ENCODE data around the gene MYO1A.
A peak's percentile ranks its signal among the peaks of the same experiment; 100 is the strongest.
"Not testable (repeated sequence)": the region's sequence is repeated elsewhere in the genome, so short reads cannot be mapped to it uniquely, and the experiment has no call there.

Gene MYO1A

DNA sequence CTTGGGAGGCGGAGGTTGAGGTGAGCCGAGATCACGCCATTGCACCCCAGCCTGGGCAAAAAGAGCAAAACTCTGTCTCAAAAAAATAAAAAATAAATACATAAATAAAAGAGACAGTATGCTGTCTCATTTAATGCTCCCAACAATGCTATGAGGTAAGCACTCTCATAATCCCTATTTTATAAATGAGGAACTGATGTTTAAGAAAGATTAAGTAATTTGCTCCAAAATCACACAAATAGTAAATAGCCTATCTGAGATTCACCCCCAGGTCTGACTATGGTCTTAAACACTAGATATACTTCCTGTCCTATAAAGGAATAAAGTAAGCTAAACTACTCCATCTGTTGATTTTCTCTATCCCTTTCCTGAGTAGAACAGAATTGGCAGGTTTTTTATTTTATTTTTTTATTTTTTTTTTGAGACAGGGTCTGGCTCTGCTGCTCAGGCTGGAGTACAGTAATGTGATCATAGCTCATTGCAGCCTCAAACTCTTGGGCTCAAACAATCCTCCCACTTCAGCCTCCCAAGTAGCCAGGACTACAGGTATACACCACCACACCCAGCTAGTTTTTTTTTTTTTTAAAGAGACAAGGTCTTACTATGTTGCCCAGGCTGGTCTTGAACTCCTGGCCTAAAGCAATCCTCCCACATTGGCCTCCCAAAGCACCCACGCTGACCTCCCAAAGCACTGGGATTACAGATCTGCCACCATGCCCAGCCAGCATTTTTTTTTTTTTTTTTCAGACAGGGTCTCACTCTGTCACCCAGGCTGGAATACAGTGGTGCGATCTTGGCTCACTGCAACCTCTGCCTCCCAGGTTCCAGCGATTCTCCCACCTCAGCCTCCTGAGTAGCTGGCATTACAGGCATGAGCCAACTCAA, 23.9 kb upstream of the MYO1A start:
- peaks cover 74% of the 10 kb centered on the region for H3K36me3 Mint-ChIP-seq (ENCODE audit: low read depth)
- H3K9me3 Mint-ChIP-seq; intact Hi-C loops (cut with micrococcal nuclease); H3K27me3 Mint-ChIP-seq; H3K4me3 Mint-ChIP-seq; H3K27ac Mint-ChIP-seq: not testable (repeated sequence)
- H3K4me1 Mint-ChIP-seq (ENCODE audit: low read depth), result peaks cover 42% of the 10 kb centered on the region

- intact Hi-C loops (cut with micrococcal nuclease), result no loop called here
- Mint-ChIP-seq H3K4me1 (ENCODE audit: low read depth) (peaks cover 48% of the 10 kb centered on the region), H3K4me3 (no peak overlapping the region), H3K27ac (no peak overlapping the region), H3K27me3 (no peaks in the 10 kb centered on the region), H3K36me3 (ENCODE audit: low read depth) (peaks cover 78% of the 10 kb centered on the region), H3K9me3 (no peaks in the 10 kb centered on the region)
Observed at GRCh38 chr12:57072661-57073060, 22.7 kb upstream of the MYO1A start.

GRCh38 chr12:57069523-57069922, 19.6 kb upstream of the MYO1A start:
- H3K27me3 Mint-ChIP-seq, result no peaks in the 10 kb centered on the region
- H3K4me3 Mint-ChIP-seq, result no peak overlapping the region
- H3K27ac Mint-ChIP-seq, result peak overlapping the region; percentile 85
- intact Hi-C loops (cut with micrococcal nuclease), result loop anchor here (1.0 to 2.0 kb wide), 4 partner anchors 24 to 113 kb away; no protein-coding TSS in a partner anchor
- peaks cover 81% of the 10 kb centered on the region for H3K36me3 Mint-ChIP-seq (ENCODE audit: low read depth)
- no peaks in the 10 kb centered on the region for H3K9me3 Mint-ChIP-seq
- peaks cover 55% of the 10 kb centered on the region for H3K4me1 Mint-ChIP-seq (ENCODE audit: low read depth)

GRCh38 chr12:57066245-57066644, 16.3 kb upstream of the MYO1A start:
- Mint-ChIP-seq H3K36me3 (ENCODE audit: low read depth) (peaks cover 72% of the 10 kb centered on the region), H3K9me3 (no peaks in the 10 kb centered on the region), H3K4me3 (no peak overlapping the region), H3K27me3 (no peaks in the 10 kb centered on the region), H3K27ac (peak overlapping the region; percentile 16), H3K4me1 (ENCODE audit: low read depth) (peaks cover 48% of the 10 kb centered on the region)
- intact Hi-C loops (cut with micrococcal nuclease), result no loop called here

- Mint-ChIP-seq H3K4me1 (ENCODE audit: low read depth) (peaks cover 30% of the 10 kb centered on the region), H3K27ac (peak overlapping the region; percentile 68), H3K27me3 (no peaks in the 10 kb centered on the region), H3K36me3 (ENCODE audit: low read depth) (peaks cover 68% of the 10 kb centered on the region), H3K4me3 (peak overlapping the region; percentile 50), H3K9me3 (no peaks in the 10 kb centered on the region)
- intact Hi-C loops (cut with micrococcal nuclease), result loop anchor here (5.0 kb wide), 1 partner anchor 307 kb away; no protein-coding TSS in a partner anchor
Observed at GRCh38 chr12:57063991-57064685, 14.2 kb upstream of the MYO1A start.

DNA sequence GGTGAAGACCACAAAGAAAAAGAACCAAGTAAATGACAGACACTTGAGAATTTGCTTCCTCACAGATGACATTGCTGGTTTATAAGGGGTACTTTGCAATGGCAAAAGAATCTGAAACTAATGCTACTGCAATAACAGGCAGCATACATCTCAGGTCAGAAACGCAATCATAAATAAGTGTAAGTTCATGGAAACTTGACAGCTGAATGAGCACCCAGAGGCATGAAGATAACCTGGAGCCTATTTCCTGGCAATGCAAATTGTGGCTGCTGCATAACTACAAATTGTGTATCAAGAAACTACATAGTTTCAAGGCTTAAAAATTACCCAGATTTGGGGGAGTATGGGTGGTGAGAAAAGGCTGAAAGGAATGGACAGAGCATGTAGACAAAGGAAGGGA, 8.5 kb upstream of the MYO1A start:
- H3K27ac Mint-ChIP-seq, result no peak overlapping the region
- peaks cover 5% of the 10 kb centered on the region for H3K4me1 Mint-ChIP-seq (ENCODE audit: low read depth)
- H3K27me3 Mint-ChIP-seq, result no peaks in the 10 kb centered on the region
- intact Hi-C loops (cut with micrococcal nuclease), result no loop called here
- peaks cover 55% of the 10 kb centered on the region for H3K36me3 Mint-ChIP-seq (ENCODE audit: low read depth)
- no peaks in the 10 kb centered on the region for H3K9me3 Mint-ChIP-seq
- no peak overlapping the region for H3K4me3 Mint-ChIP-seq

- intact Hi-C loops (cut with micrococcal nuclease), result no loop called here
- H3K9me3 Mint-ChIP-seq, result no peaks in the 10 kb centered on the region
- no peak overlapping the region for H3K4me3 Mint-ChIP-seq
- H3K27ac Mint-ChIP-seq, result no peak overlapping the region
- H3K4me1 Mint-ChIP-seq (ENCODE audit: low read depth), result peaks cover 5% of the 10 kb centered on the region
- H3K36me3 Mint-ChIP-seq (ENCODE audit: low read depth), result peaks cover 49% of the 10 kb centered on the region
- no peaks in the 10 kb centered on the region for H3K27me3 Mint-ChIP-seq
Observed at GRCh38 chr12:57057067-57057751, 7.3 kb upstream of the MYO1A start.

GRCh38 chr12:57055824-57056223, 5.9 kb upstream of the MYO1A start:
- no peaks in the 10 kb centered on the region for H3K27me3 Mint-ChIP-seq
- no peak overlapping the region for H3K4me3 Mint-ChIP-seq
- intact Hi-C loops (cut with micrococcal nuclease), result no loop called here
- H3K9me3 Mint-ChIP-seq, result no peaks in the 10 kb centered on the region
- H3K4me1 Mint-ChIP-seq (ENCODE audit: low read depth), result peaks cover 11% of the 10 kb centered on the region
- no peak overlapping the region for H3K27ac Mint-ChIP-seq
- H3K36me3 Mint-ChIP-seq (ENCODE audit: low read depth), result peaks cover 40% of the 10 kb centered on the region

- H3K27me3 Mint-ChIP-seq; H3K4me3 Mint-ChIP-seq; intact Hi-C loops (cut with micrococcal nuclease); H3K27ac Mint-ChIP-seq; H3K9me3 Mint-ChIP-seq: not testable (repeated sequence)
- H3K4me1 Mint-ChIP-seq (ENCODE audit: low read depth), result peaks cover 30% of the 10 kb centered on the region
- peaks cover 23% of the 10 kb centered on the region for H3K36me3 Mint-ChIP-seq (ENCODE audit: low read depth)
Observed at GRCh38 chr12:57053901-57054300, 4.0 kb upstream of the MYO1A start.

DNA sequence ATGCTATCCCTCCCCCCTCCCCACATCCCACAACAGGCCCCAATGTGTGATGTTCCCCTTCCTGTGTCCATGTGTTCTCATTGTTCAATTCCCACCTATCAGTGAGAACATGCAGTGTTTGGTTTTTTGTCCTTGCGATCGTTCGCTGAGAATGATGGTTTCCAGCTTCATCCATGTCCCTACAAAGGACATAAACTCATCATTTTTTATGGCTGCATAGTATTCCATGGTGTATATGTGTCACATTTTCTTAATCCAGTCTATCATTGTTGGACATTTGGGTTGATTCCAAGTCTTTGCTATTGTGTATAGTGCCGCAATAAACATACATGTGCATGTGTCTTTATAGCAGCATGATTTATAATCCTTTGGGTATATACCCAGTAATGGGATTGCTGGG, 3.2 kb upstream of the MYO1A start:
- Mint-ChIP-seq H3K36me3 (ENCODE audit: low read depth) (peaks cover 15% of the 10 kb centered on the region), H3K4me1 (ENCODE audit: low read depth) (peaks cover 37% of the 10 kb centered on the region)
- H3K27me3 Mint-ChIP-seq; H3K9me3 Mint-ChIP-seq; H3K27ac Mint-ChIP-seq; intact Hi-C loops (cut with micrococcal nuclease); H3K4me3 Mint-ChIP-seq: not testable (repeated sequence)

DNA sequence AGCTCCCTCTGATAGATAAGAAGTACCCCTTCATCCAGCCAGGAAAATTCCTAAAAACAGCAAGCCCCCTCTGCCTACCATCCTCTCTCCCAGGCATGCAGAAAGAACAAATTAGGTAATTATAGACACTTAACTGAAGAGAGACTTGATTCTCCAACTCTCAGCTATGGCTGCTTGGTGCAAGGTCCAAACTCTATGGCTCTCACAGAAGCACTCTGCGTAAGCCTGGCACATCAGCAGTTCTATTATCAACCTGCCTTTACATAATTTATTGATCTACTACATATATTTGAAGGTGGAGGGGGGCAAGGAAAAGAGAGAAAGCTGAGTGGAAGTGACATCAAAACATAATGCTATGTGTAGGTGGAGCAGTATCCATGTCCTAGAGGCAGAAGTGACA, 1.1 kb upstream of the MYO1A start:
- H3K36me3 Mint-ChIP-seq (ENCODE audit: low read depth), result no peaks in the 10 kb centered on the region
- H3K4me1 Mint-ChIP-seq (ENCODE audit: low read depth), result peaks cover 59% of the 10 kb centered on the region
- H3K27ac Mint-ChIP-seq, result no peak overlapping the region
- H3K27me3 Mint-ChIP-seq, result no peaks in the 10 kb centered on the region
- H3K4me3 Mint-ChIP-seq, result no peak overlapping the region
- H3K9me3 Mint-ChIP-seq, result no peaks in the 10 kb centered on the region
- intact Hi-C loops (cut with micrococcal nuclease), result no loop called here

DNA sequence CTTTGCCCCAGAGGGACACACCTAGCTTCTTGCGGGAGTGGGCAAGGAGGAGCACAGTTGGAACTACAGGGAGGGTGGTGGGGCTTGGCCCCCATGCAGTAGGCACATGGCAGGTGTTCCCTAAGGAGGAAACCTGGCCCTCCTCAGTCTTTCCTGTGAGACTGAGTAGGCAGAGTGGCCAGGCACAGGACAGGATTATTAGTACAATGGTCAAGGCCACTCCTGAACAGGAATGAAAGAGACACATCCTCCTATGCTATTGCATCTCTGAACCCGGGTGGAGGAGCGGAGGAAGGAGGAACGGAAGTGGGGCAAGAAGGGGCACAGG, 846 bp downstream of the MYO1A start:
- Mint-ChIP-seq H3K9me3 (no peaks in the 10 kb centered on the region), H3K4me1 (ENCODE audit: low read depth) (peaks cover 67% of the 10 kb centered on the region), H3K4me3 (no peak overlapping the region), H3K27ac (peak overlapping the region; percentile 84), H3K27me3 (no peaks in the 10 kb centered on the region), H3K36me3 (ENCODE audit: low read depth) (no peaks in the 10 kb centered on the region)
- intact Hi-C loops (cut with micrococcal nuclease), result loop anchor here (5.0 kb wide), 1 partner anchor 42 kb away; the partner anchor contains the start of gene ZBTB39

GRCh38 chr12:57048423-57049118, 1.4 kb downstream of the MYO1A start:
- Mint-ChIP-seq H3K27ac (peak overlapping the region; percentile 84), H3K4me3 (no peak overlapping the region), H3K4me1 (ENCODE audit: low read depth) (peaks cover 67% of the 10 kb centered on the region), H3K9me3 (no peaks in the 10 kb centered on the region), H3K36me3 (ENCODE audit: low read depth) (no peaks in the 10 kb centered on the region), H3K27me3 (peaks cover 3% of the 10 kb centered on the region)
- intact Hi-C loops (cut with micrococcal nuclease), result loop anchor here (5.0 kb wide), 1 partner anchor 41 kb away; the partner anchor contains the start of gene ZBTB39
